ENCODE data around the gene BPIFA2. TPM values are rescaled to one million over a fixed set of nuclear protein-coding genes. Genes with fewer than 3 reads are reported as not detected.
A peak's percentile ranks its signal among the peaks of the same experiment; 100 is the strongest.

BPIFA2 gene
- total RNA-seq, 2 experiments from 2014 or later, result not detected

DNA sequence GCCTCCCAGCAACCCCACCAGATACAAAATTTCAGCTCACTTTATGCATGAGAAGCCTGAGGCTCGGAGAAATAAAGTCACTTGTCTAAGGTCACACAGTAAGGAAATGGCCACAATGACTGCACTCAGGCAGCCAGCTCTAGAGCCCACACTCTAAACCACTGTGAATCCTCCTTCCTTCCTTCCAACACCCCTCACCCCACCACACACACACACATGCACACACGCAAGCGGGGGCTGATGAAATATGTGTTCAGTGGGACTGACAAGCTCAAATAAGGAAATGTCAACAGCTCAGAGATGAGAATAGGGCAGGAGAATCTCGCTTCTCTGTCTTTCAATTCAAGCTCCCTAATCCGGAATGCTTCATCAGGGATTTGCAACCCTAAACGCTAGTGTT, 61.9 kb downstream of the BPIFA2 start:
- intact Hi-C loops (cut with micrococcal nuclease), result no loop called here
- Mint-ChIP-seq H3K4me1 (ENCODE audit: low read depth) (peaks cover 19% of the 10 kb centered on the region), H3K27ac (peak overlapping the region; percentile 57), H3K36me3 (ENCODE audit: low read depth) (no peaks in the 10 kb centered on the region), H3K4me3 (no peak overlapping the region), H3K9me3 (no peaks in the 10 kb centered on the region), H3K27me3 (peaks cover 11% of the 10 kb centered on the region)
- POLR2A ChIA-PET, result no interaction called here
- TF ChIP-seq, protein P1, sequence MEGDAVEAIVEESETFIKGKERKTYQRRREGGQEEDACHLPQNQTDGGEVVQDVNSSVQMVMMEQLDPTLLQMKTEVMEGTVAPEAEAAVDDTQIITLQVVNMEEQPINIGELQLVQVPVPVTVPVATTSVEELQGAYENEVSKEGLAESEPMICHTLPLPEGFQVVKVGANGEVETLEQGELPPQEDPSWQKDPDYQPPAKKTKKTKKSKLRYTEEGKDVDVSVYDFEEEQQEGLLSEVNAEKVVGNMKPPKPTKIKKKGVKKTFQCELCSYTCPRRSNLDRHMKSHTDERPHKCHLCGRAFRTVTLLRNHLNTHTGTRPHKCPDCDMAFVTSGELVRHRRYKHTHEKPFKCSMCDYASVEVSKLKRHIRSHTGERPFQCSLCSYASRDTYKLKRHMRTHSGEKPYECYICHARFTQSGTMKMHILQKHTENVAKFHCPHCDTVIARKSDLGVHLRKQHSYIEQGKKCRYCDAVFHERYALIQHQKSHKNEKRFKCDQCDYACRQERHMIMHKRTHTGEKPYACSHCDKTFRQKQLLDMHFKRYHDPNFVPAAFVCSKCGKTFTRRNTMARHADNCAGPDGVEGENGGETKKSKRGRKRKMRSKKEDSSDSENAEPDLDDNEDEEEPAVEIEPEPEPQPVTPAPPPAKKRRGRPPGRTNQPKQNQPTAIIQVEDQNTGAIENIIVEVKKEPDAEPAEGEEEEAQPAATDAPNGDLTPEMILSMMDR (IDR thresholded peaks at IDR 0.05), result no peak
- ATAC-seq (peak; percentile 83), DNase-seq (peak; percentile 68)
- CTCF ChIA-PET, result no interaction called here

Other genes with a start within 250 kb of the BPIFA2 start
- not detected for gene SUN5, start 163.7 kb upstream of the BPIFA2 start, total RNA-seq
- gene BPIFB2, start 160.5 kb upstream of the BPIFA2 start, total RNA-seq, result not detected
- not detected for gene BPIFB6, start 136.5 kb upstream of the BPIFA2 start, total RNA-seq
- not detected for gene BPIFB3, start 114.3 kb upstream of the BPIFA2 start, total RNA-seq
- gene BPIFB4, start 88.5 kb upstream of the BPIFA2 start, total RNA-seq, result not detected
- not detected for gene BPIFA3, start 49.2 kb downstream of the BPIFA2 start, total RNA-seq
- gene BPIFA1, start 67.8 kb downstream of the BPIFA2 start, total RNA-seq, result not detected
- not detected for gene BPIFB1, start 115.1 kb downstream of the BPIFA2 start, total RNA-seq
- 10 to 100 TPM; 35.4 to 38.2 TPM for gene CDK5RAP1, start 233.4 kb downstream of the BPIFA2 start, total RNA-seq

All from activated CD8-positive, alpha-beta T cell treated with anti-CD3 and anti-CD28 coated beads for 36 hours (primary cell).